Upper lobe of right lung (tissue), 1 donor: ENCODE results near the gene TTC31. TPM values are rescaled to one million over a fixed set of nuclear protein-coding genes. Genes with fewer than 3 reads are reported as not detected.
"Not testable (repeated sequence)": the region's sequence is repeated elsewhere in the genome, so short reads cannot be mapped to it uniquely, and the experiment has no call there.

Experiments
- ATAC-seq: fragments of 200-7000 bp; cut with Tn5 transposase; one replicate; pipeline ENCODE4 v1.9.1; 2020; ENCODE audit warnings: mild to moderate bottlenecking, moderate library complexity
- DNase-seq: peaks from one replicate; pipeline ENCODE4 v3.0.0-alpha.2; 2020
- H3K27ac ChIP-seq: fragments of 200-600 bp; one replicate; pipeline ENCODE4 v1.8.0; 2022
- H3K27me3 ChIP-seq: fragments of 200-600 bp; one replicate; pipeline ENCODE4 v1.8.0; 2022; ENCODE audit warnings: mild to moderate bottlenecking
- H3K36me3 ChIP-seq: fragments of 200-600 bp; one replicate; pipeline ENCODE4 v1.8.0; 2022
- H3K4me1 ChIP-seq: fragments of 200-600 bp; one replicate; pipeline ENCODE4 v1.8.0; 2022
- H3K4me3 ChIP-seq: fragments of 200-600 bp; one replicate; pipeline ENCODE4 v1.8.0; 2022; ENCODE audit warnings: mild to moderate bottlenecking
- H3K9me3 ChIP-seq: fragments of 200-600 bp; one replicate; pipeline ENCODE4 v1.8.0; 2022
- intact Hi-C: fragments of 100-400 bp; cut with DNase I; formaldehyde crosslinking; loops from one replicate; pipeline ENCODE4 v1.11.0; 2022
- total RNA-seq: library from RNA; stranded (reverse); fragmentation: NEBNext Ultra II Directional; extraction: Animal tissue kit (Norgen Biotek cat#: 25700); gene quantifications from one replicate; pipeline ENCODE4 v1.2.1, GENCODE V29; 2021
- TF ChIP-seq, protein P1 (sequence below): fragments of 200-600 bp; IDR thresholded peaks from one replicate; pipeline ENCODE4 v1.8.0; 2022; ENCODE audit warnings: antibody characterized with exemption
- donor health status: DM: no; HTN: yes; CAD: no; lungs with severe emphysema.

TTC31 gene
- total RNA-seq, 1 donor from 2014 or later: 23.4 TPM

DNA sequence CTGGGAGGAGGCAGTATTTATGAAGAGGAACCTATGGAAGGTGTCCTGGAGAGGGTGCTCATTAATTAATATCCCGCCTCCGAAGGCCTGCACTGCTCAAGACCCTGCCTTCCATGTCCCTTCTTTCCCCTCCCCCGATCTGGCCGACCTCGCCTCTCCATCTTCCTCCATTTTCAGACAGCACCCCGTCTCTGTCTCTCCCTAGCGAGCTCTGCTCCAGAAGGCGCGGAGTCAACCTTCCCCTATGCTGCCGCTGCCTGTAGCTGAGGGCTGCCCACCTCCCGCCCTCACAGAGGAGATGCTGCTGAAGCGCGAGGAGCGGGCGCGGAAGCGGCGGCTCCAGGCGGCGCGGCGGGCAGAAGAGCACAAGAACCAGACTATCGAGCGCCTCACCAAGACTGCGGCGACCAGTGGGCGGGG is 25.7 kb upstream of the TTC31 start:
- Histone ChIP-seq H3K27ac (peak overlapping the region; percentile 97), H3K36me3 (peaks cover 12% of the 10 kb centered on the region), H3K4me1 (peaks cover 33% of the 10 kb centered on the region), H3K9me3 (no peaks in the 10 kb centered on the region), H3K4me3 (peak overlapping the region; percentile 90), H3K27me3 (no peaks in the 10 kb centered on the region)
- TF ChIP-seq, protein P1, sequence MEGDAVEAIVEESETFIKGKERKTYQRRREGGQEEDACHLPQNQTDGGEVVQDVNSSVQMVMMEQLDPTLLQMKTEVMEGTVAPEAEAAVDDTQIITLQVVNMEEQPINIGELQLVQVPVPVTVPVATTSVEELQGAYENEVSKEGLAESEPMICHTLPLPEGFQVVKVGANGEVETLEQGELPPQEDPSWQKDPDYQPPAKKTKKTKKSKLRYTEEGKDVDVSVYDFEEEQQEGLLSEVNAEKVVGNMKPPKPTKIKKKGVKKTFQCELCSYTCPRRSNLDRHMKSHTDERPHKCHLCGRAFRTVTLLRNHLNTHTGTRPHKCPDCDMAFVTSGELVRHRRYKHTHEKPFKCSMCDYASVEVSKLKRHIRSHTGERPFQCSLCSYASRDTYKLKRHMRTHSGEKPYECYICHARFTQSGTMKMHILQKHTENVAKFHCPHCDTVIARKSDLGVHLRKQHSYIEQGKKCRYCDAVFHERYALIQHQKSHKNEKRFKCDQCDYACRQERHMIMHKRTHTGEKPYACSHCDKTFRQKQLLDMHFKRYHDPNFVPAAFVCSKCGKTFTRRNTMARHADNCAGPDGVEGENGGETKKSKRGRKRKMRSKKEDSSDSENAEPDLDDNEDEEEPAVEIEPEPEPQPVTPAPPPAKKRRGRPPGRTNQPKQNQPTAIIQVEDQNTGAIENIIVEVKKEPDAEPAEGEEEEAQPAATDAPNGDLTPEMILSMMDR: no peak
- no peak for DNase-seq
- intact Hi-C loops: no loop called here
- ATAC-seq: no peak

DNA sequence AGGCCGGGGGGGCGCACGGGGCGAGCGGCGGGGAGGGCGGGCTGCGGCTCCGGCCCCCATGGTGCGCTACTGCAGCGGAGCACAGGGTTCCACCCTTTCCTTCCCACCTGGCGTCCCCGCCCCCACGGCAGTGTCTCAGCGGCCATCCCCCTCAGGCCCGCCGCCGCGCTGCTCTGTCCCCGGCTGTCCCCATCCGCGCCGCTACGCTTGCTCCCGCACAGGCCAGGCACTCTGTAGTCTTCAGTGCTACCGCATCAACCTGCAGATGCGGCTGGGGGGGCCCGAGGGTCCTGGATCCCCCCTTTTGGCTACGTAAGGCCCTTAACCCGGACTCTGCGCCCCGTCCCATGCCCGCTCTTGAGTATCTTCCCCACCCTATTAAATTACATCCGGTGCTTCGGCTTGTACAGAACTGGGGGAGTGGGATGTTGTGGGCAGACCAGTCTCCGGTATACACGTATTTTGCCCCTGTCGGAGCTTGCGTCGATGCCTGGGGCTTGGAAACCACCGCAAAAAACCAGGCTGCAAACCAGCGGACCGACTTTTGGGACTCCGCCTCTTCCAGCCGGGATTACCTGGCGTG is 25.2 kb upstream of the TTC31 start:
- peak; percentile 87 for DNase-seq

DNA sequence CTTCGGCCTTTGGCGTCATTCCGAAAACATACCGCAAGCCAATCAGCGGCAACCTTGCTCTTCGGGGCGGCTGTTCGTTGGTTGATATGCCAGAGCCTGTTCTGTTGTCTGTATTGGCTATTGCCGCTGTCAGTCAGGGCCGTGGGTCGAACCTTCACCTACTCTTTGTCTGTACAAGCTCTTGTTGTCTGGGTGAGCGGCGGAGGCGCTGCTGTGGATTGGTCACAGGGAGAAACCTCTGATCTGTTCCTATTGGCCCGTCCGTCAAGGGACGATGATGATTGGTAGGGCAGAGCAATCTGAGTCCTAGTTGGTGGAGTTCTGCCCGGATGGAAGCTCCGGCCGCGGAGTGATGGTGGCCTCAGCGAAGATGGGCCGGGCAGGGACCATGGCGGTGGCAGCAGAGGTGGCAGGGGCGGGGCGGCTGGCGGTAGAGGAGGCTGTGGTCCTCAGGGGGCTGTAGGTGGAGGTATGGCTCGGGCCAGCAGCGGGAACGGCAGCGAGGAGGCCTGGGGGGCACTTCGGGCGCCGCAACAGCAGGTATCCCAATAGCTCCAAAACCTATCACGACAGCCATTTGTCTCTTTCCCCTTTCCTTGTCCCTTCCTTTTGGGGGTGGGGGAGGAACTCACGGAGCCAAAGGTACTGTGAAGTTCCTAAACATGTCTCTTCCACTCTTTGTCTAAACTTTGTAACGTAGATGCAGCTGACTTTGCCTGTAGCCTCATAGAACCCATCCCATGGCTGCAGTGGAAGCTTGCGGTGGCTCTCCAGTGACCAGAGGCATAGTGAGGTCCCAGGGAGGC is 24.5 kb upstream of the TTC31 start, which contains the start of gene WBP1:
WBP1 (plus strand) TSS at position 307 of the 806 bp plus-strand sequence; CDS start at position 472, 165 bp downstream.
- H3K4me3 ChIP-seq: peak within 1 kb of the TSS; percentile 90
- H3K36me3 ChIP-seq: peaks cover 22% of the 10 kb centered on the region
- H3K27ac ChIP-seq: peak within 1 kb of the TSS; percentile 97
- peak; percentile 94 for ATAC-seq
- peak; percentile 99 for DNase-seq
- H3K4me1 ChIP-seq: peaks cover 33% of the 10 kb centered on the region
- no peaks in the 10 kb centered on the region for H3K27me3 ChIP-seq
- intact Hi-C loops: no loop called here
- TF ChIP-seq, protein P1: no peak
- H3K9me3 ChIP-seq: no peaks in the 10 kb centered on the region

More for the DNA sequence above, 25.2 kb upstream of the TTC31 start:
- Histone ChIP-seq H3K27me3 (no peaks in the 10 kb centered on the region), H3K27ac (peak overlapping the region; percentile 97), H3K9me3 (no peaks in the 10 kb centered on the region), H3K4me3 (peak overlapping the region; percentile 90), H3K36me3 (peaks cover 17% of the 10 kb centered on the region), H3K4me1 (peaks cover 33% of the 10 kb centered on the region)
- peak; percentile 43 for ATAC-seq
- intact Hi-C loops: no loop called here
- TF ChIP-seq, protein P1: no peak

DNA sequence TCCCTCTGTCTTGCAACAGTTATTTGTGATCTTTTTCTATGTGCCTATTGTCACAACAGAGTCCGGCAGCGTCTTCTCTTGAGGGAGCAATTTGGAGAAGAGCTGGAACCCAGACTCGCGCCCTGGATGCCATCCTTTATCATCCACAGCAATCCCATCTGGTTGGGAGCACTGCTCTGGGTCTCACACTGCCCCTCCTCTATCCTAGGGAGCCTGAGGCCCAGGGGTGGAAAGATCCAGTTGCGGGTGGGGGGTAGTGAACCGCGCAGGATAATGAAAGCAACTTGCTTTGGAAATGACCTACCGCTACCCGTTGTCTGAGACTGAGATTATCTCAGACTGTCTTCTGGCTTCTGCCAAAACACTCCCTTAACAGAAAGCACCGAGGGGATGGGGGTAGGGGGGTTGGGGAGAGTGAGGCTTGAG is 23.9 kb upstream of the TTC31 start:
- no peak for DNase-seq

DNA sequence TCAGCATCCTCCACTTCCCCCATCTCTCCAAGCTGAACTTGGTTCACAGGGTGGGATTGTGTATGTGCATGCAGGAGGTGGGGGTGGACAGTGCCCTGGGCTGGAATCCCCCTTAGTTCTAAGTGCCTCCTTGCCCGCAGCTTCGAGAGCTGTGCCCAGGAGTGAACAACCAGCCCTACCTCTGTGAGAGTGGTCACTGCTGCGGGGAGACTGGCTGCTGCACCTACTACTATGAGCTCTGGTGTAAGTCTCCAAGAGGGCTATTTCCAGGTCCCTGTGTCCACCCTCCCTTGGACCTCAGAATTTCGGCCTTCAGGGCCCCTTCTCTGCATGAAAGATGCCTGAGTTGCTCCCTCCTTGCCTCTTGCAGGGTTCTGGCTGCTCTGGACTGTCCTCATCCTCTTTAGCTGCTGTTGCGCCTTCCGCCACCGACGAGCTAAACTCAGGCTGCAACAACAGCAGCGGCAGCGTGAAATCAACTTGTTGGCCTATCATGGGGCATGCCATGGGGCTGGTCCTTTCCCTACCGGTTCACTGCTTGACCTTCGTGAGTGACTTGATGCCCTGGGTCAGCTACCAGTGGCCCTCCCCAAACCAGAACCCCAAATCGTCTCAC is 23.3 kb upstream of the TTC31 start:
- H3K9me3 ChIP-seq, H3K27ac ChIP-seq, H3K27me3 ChIP-seq, DNase-seq, intact Hi-C loops, ATAC-seq: not testable (repeated sequence)
- Histone ChIP-seq H3K36me3 (peaks cover 22% of the 10 kb centered on the region), H3K4me1 (peaks cover 39% of the 10 kb centered on the region), H3K4me3 (peak overlapping the region; percentile 90)

More for the DNA sequence above, 23.9 kb upstream of the TTC31 start:
- Histone ChIP-seq H3K36me3 (peaks cover 22% of the 10 kb centered on the region), H3K27me3 (no peaks in the 10 kb centered on the region), H3K9me3 (no peaks in the 10 kb centered on the region), H3K4me3 (peak overlapping the region; percentile 90), H3K27ac (peak overlapping the region; percentile 80), H3K4me1 (peaks cover 35% of the 10 kb centered on the region)
- TF ChIP-seq, protein P1: no peak
- intact Hi-C loops: no loop called here
- no peak for ATAC-seq

DNA sequence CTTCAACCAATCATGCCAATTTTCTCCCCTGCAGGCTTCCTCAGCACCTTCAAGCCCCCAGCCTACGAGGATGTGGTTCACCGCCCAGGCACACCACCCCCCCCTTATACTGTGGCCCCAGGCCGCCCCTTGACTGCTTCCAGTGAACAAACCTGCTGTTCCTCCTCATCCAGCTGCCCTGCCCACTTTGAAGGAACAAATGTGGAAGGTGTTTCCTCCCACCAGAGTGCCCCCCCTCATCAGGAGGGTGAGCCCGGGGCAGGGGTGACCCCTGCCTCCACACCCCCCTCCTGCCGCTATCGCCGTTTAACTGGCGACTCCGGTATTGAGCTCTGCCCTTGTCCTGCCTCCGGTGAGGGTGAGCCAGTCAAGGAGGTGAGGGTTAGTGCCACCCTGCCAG is 22.7 kb upstream of the TTC31 start:
- H3K27me3 ChIP-seq, H3K27ac ChIP-seq, ATAC-seq, DNase-seq, H3K9me3 ChIP-seq, H3K4me3 ChIP-seq, intact Hi-C loops: not testable (repeated sequence)
- H3K4me1 ChIP-seq: peaks cover 38% of the 10 kb centered on the region
- H3K36me3 ChIP-seq: peaks cover 22% of the 10 kb centered on the region
